Measurements from ENCODE around the gene SHROOM2.

Gene SHROOM2

DNA sequence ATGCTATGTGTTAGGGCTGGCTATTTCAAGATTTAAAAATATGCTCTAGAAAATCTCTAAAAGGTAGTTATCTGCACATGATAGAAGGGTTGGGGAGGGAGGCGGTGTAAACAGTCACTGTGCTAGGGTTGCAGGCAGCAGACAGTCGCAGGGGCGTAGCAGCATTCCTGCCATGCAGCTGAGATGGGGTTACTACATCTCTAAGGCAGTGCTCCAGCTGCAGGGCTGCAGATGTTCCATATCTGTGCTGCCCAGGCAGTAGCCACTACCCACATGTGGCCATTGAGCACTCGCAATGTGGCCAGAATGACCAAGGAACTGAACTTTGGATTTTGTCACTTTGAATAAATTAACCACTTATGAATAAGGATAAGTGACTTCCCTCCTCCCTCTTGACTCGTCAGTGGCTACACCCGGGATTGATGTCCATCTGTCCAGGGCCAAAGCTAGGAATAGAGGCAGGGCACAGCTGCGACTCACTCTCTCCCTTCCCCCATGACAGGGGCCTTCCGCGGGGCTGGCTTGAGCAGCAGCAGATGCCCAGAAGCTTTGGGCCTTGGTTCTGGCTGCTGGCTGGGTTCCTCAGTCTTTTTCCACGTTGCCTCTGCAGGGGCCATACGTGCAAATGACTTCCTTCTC, 101.5 kb downstream of the SHROOM2 start:
- DNase-seq (ENCODE audit: extremely low read depth in 1 of 2, low read depth in 1 of 2), result no peak

DNA sequence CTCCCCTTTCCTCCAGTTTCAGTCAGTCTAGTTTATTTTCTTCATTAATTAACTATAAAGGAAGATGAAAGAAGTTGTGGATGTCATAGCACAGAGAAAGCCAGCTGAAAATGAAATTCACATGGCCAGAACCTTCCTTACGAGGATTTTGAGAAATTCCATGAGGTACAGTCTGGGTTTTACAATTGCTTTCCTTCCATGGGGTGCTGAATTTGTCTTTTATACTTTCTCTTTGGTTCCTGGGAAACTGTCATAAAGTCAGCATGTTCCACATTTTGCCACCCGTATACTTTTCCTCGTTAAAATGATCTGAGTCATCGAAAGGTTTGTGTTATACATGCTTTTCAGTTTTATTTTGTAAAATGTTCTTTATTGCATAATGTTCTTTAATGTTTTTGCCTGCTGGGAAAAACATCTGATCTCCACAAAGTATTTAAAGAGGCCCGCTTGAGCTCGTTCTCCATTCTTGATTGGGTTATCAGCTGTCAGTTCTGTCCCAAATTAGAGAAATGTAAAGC, 102.8 kb downstream of the SHROOM2 start:
- no peak for DNase-seq (ENCODE audit: extremely low read depth in 1 of 2, low read depth in 1 of 2)

DNA sequence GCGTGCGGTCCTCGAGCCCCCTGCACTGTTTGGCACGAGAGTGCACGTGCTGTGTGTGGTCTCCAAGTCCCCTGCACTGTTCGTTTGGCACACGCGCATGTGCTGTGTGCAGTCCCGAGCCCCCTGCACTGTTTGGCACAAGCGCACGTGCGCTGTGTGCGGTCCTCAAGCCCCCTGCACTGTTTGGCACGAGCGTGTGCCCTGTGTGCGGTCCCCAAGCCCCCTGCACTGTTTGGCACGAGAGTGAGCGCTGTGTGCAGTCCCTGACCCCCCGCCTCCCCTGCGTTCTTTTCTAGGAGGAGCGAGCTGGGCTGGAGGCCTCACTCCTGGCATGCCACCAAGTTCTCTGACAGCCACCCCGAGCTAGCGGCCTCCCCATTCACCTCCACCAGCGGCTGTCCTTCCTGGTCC, 104.5 kb downstream of the SHROOM2 start:
- DNase-seq (ENCODE audit: extremely low read depth in 1 of 2, low read depth in 1 of 2), result no peak

DNA sequence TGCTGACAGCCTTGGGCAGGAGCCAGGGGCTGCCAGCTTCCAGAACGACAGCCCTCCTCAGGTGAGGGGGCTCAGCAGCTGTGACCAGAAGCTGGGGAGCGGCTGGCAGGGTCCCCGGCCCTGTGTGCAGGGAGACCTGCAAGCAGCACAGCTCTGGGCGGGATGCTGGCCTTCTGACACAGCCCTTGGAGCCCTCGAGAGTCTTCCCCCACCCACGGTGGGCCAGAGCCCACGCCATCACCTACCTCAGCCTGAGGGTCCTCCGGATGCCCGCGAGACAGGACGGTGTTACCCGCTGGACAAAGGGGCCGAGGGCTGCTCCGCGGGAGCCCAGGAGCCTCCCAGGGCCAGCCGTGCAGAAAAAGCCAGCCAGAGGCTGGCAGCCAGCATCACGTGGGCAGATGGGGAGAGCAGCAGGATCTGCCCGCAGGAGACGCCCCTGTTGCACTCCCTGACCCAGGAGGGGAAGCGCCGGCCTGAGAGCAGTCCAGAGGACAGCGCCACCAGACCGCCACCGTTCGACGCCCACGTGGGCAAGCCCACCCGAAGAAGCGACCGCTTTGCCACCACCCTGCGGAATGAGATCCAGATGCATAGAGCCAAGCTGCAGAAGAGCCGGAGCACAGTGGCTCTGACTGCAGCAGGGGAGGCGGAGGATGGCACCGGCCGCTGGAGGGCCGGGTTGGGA, 109.1 kb downstream of the SHROOM2 start:
- no peak for DNase-seq (ENCODE audit: extremely low read depth in 1 of 2, low read depth in 1 of 2)

DNA sequence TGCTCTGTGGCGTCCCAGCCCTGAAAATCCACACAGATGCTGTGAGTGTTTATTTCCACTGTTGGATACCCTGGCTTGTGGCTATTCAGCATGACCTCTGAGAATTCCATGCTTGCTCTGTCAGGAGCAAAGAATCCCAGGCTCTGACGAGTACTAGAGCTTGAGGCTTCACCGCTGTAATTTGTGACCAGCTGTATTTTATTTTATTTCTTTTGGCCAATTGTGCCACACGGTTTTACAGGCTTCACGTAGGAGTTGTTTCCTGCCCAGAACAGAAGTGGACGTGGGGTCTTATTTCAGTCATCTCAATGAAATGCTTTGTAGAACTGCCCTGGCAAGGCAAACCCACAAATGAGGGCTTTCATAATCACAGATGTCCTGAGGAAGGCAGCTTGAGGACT, 111.5 kb downstream of the SHROOM2 start:
- no peak for DNase-seq (ENCODE audit: extremely low read depth in 1 of 2, low read depth in 1 of 2)

DNA sequence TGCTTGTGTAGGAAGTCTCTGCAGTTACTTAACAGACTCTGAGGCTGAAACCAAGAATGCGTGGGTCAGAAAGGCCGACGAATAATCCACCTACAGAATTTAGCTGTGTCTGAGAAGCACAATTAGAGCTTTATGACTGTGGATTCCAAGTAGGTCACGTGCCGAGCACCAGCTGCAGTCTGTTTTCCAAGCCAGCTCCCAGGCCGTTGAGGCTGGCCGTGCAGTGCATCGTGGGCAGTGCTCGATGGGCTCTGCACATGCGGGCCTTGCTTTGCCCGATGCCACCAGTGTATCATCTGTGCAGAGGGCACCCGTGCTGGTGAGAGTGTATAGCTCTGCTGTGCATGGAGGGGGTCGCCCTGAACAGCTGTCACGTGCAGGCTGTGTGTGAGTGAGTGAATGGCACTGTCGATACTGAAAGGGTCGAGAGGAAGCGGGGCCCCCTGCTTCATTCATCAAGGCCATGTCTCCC, 113.4 kb downstream of the SHROOM2 start:
- DNase-seq (ENCODE audit: extremely low read depth in 1 of 2, low read depth in 1 of 2), result no peak

DNA sequence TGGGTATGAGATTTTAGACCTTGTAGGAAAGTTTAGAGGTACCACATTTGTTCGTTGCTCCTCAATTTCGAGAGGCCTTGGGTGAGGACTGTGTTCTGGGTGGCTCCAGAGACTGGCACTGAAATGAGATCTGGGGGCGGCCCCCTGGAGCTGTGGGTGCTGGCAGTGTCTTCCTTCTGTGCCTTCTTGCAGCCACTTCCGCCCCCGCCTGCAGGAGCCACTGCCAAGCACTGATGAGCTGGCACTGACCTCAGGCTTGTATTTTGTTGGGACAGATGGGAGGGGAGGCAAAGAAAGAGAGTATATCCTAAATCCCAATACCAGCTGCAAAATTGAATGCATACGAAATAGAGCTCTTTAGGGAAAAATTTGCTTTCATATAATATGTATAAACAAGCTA, 116.4 kb downstream of the SHROOM2 start:
- no peak for DNase-seq (ENCODE audit: extremely low read depth in 1 of 2, low read depth in 1 of 2)

DNA sequence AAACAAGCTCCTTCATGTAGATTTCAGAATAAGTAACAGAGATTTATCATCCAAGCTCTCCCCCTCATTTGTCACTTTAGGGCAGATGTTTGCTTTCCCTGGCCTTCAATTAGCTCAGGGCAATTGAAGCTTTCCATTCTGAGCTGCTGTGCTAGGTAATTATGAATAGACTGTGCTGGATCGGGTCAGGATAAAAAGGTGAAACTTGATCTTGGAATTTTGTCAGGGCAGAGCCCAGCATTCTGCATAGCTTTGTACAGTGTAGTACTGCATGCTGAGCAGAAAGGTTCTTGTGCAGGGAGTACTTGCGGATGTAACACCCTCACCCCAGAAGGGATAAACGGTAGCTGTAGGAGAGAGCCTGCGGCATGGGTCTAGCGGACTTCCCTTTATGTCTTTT, 116.9 kb downstream of the SHROOM2 start:
- no peak for DNase-seq (ENCODE audit: extremely low read depth in 1 of 2, low read depth in 1 of 2)

DNA sequence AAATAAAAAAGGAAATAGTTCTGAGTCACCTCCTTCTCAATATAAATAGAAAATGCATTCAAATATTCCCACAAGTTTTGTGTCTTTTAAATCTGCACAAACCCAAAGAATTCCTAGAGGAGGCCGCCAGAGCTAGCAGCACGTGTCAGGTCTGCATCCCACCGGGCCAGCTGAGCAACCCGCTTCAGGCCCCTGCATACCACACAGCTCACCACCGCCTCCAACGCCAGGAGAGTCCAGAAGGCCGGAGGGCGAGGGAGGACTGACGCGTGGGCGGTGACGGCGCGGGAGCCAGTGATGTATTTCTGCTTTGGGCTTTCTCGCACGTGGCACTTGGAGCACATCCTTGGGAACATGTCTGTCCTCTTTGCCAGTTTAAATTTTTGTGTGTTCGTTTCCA, 119.1 kb downstream of the SHROOM2 start:
- DNase-seq (ENCODE audit: extremely low read depth in 1 of 2, low read depth in 1 of 2), result no peak

DNA sequence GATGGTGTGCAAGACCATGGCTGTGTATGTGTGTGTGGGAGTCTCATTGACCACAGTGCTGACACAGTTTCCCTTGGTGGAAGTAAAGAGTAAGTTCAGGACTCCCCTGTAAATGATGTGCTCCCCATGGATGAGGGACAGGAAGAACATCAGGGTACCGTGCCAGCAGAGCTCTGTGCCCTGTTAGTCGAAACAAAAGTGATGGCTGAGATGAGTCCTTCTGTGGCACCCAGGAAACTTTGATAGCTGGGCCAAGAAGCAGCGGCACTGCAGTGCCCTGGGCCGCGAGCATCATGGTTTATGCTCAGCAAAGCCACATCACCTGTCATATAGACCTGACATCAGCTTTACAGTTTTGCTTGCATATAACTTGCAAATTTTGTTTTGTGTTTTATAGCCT, 119.5 kb downstream of the SHROOM2 start:
- no peak for DNase-seq (ENCODE audit: extremely low read depth in 1 of 2, low read depth in 1 of 2)

DNA sequence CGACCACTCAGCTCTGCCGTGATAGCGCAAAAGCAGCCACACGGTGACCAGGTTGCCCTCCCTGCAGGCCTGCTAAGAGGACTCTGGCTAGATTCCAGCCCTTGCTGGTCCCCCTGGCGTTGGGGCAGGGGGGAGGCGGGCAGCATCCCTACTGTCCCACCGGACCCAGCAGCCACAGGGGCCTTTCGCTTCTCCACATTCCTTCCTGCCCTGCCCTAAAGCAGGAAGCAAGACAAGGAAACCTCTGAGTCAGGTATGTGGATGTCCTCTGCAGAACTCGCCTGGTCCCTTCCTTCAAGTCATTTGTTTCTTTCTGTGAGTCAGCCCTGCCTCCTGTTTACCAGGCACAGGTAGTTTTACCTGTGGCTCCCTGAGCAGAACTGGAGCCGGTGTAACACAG, 120.7 kb downstream of the SHROOM2 start:
- no peak for DNase-seq (ENCODE audit: extremely low read depth in 1 of 2, low read depth in 1 of 2)

DNA sequence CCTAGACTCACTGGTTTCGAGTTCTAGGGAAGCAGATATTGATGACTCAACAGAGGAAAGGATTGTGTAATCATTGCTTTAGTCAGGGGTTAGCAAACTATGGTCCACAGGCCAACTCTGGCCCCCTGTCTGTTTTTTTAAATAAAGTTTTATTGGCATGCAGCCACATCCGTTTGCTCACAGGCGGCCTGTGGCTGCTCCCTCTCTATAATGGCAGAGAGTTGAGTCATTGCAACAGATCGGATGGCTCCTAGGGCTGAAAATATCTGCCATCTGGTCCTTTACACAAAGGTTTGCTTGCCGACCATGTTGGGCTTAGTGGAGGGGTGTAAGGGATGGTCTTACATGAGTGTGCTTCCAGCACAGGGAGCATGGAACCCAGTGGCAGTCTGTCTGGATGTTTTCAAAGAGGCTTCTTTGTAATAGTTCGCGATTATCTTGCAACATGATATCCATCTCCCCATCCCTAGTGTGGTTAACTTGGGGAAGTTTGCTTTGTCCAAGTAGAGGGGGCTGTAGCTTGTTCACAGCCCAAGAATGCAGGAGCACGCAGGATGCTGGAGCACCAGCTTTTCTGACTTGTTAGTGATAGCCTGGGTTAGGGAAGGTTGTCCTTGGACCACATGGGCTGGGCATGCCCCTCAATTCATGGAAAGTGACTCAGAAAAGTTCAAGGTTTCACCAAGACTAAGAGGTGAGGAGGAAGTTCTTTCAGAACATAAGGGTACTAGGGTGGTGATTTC, 121.6 kb downstream of the SHROOM2 start:
- no peak for DNase-seq (ENCODE audit: extremely low read depth in 1 of 2, low read depth in 1 of 2)

DNA sequence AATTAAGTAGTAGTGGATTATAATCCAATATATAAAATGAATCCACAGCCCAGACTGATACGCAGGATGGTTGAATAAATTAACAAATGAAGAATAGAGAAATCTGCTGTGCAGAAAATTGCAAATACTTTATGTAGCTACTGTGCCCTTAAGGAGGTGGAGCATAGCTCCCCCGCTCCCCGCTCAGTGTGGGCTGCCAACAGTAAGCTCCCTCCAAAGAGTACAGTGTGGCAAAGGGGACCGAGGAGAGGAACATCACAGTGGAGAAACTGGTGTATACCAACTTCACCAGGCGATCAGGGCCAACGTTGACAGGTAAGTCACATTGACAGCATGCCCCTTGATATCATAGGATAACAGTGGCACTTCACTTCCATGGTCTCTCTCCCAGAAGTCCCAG, 123.0 kb downstream of the SHROOM2 start:
- no peak for DNase-seq (ENCODE audit: extremely low read depth in 1 of 2, low read depth in 1 of 2)

DNA sequence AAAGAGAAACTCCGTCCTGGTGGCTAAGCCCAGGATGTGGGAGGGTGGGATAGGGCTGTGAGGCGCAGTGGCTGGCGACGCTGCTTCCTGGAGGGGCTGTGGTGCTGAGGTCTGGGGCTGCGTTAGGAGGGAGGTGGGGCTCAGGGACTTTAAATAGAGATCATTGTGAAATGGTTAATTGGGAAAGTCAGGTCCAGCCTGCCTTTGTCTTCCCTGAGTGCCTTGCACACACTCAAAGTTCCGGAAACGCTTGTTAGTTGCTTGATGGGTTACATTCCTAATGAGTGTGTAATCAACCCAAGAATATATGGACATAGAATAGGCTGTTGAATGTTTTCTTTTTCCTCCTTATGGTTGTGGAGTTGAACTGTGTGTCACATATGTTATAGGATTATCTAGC, 125.3 kb downstream of the SHROOM2 start:
- DNase-seq (ENCODE audit: extremely low read depth in 1 of 2, low read depth in 1 of 2), result no peak

DNA sequence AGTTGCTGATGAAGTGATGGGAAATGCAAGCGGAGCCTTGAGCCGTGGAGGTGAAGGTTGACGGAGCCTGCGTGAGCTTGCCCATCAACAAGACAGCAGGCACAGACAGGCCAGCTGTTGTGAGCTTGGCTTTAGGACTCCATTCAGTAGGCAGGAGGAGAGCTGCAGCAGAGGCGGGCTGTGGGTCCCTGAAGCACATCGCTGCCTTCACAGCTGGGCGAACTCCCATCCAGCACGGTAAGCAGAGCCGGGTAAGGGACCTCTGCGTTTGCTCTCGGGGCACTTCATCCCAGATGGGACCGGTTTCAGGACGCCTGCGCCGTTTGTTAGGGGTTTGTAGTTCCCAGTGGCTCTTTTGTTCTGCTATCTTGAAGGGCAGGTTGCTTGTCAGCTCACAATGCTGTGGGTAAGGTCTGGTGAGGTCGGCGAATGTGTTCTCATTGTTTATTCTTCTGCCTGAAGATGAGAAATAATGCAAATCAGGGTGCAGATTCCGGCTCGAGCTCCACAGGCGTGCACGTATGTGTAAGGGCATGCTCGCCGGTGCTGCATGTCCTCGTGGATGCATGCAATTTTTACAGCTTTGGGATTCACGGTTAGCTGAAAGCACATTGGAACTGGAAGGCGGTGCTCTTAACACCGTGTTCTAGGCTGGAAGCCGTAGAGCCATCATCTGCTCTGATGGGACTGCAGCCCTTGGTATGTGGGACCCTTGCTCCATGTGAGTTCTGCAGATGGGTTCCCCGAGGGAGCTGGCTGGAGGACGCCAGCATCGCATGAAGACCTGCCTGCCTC, 126.3 kb downstream of the SHROOM2 start:
- no peak for DNase-seq (ENCODE audit: extremely low read depth in 1 of 2, low read depth in 1 of 2)

DNA sequence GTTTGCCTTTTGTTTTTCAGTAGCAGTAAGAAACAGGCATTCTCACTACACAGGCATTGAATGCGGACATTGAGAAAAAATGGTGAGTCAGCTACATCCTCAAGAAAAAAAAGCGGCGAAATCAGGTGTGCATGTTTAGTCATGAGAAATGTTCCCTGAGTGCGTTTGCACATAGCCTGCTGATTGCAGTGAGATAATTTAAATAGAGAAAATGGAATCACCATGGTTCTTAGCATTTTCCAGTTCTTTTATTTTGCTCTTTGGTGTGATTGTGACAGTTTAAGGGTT, 126.9 kb downstream of the SHROOM2 start:
- no peak for DNase-seq (ENCODE audit: extremely low read depth in 1 of 2, low read depth in 1 of 2)

DNA sequence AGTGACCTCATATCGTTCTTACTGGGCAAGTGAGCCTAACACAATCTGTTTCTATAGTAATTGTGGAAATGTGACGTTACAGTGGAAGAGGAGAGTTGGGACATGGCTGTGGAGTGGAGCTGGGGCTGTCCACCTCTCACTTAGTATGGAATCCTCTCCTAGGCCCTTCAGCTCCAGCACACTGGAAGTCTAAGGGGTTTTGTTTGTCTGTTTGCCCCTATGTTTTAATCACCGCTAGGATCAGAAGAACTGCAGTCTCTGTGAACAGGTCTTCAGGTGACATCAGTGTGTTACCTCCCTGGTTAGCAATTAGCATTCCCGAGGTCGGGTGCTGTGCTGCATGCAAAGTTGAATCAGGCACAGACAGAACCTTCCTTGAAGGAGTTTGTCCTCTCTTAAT, 131.6 kb downstream of the SHROOM2 start:
- no peak for DNase-seq (ENCODE audit: extremely low read depth in 1 of 2, low read depth in 1 of 2)

DNA sequence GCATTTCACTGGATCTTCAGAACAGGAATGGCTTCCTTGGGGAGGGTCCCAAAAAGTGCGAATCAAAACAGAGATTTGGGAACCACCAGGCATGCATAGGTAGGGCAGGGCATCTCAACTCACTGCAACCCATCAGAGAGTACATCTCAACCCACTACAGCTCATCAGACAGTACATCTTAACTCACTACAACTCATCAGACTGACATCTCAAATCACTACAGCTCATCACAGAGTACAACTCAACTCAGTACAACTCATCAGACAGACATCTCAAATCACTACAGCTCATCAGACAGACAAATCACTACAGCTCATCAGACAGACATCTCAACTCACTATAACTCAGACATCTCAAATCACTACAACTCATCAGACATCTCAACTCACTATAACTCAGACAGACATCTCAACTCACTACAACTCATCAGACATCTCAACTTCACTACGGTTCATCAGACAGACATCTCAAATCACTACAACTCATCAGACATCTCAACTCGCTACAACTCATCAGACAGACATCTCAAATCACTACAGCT, 133.5 kb downstream of the SHROOM2 start:
- DNase-seq (ENCODE audit: extremely low read depth in 1 of 2, low read depth in 1 of 2), result no peak

DNA sequence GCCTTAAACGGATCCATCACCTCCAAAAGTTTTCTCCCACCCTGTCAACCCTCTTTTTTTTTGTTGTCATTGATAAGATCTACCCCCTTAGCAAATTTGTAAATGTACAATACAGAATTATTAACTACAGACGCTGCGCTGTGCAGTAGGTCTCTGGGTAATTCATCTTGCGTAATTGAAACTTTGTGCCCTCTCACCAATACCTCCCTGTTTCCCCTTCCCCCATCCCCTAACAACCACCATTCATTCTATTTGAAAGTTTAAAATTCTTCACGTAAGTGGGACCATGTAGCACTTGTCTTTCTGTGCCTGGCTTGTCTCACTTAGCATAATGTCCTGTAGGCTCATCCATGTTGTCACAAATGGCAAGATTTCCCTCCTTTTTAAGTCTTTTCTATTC, 135.2 kb downstream of the SHROOM2 start:
- DNase-seq (ENCODE audit: extremely low read depth in 1 of 2, low read depth in 1 of 2), result no peak

DNA sequence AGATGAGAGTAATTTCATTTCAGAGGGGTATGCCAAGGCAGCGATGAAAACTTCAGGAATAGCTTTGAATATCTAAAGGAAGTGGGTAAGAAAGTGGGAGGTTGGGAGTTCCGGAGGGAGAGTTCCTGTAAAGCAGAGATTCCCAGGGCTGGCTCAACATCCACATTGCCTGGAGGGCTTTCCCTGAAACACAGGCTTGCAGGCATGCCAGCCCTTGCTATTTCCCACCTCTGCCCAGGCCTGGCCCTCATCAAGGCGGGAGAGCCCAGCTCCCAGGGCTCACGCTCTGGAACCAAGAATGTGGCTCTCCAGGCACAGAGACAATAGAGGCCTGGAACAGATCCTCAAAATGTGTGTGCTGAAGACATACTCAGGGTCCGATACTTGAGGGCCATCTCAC, 137.1 kb downstream of the SHROOM2 start:
- DNase-seq (ENCODE audit: extremely low read depth in 1 of 2, low read depth in 1 of 2), result no peak

DNA sequence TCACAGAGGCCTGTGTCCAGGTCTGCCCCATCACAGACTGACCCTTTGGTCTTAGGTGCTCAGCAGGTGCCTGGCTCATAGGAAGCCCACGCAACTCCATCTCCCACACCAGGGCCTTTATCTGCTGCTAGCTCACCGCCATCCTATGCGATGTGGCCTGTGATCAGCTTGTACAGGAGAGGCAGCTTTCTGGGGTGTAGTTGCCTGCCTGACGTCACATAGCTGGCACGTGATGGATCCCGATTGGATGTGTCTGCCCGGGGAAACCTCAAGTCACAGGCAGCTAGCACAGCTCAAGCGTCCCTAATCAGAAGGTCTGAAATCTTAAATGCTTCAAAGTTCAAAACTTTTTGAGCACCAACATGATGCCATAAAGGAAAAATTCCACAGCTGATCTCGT, 139.8 kb downstream of the SHROOM2 start:
- no peak for DNase-seq (ENCODE audit: extremely low read depth in 1 of 2, low read depth in 1 of 2)
